Cardiac muscle cell (in vitro differentiated cells and primary cell): ENCODE measurements around the gene CFD. TPM values are rescaled to one million over a fixed set of nuclear protein-coding genes. Genes with fewer than 3 reads are reported as not detected.

Source experiments
- DNase-seq, 2 donors: peaks; one replicate each; pipeline versions ENCODE4 v3.0.0 to v3.0.0-alpha.2; 2010 to 2017; ENCODE audit warnings: low read depth in 1 of 2, low spot score in 1 of 2
- H3K27ac ChIP-seq: fragments of 200-600 bp; sonication (generic); 2 replicates; pipeline ENCODE4 v1.5.1; 2016
- H3K27me3 ChIP-seq: fragments of 200-600 bp; sonication (generic); 2 replicates; pipeline ENCODE4 v1.6.0; 2016; ENCODE audit warnings: control low read depth
- H3K36me3 ChIP-seq: fragments of 200-600 bp; sonication (generic); 2 replicates; pipeline ENCODE4 v1.5.1; 2016; ENCODE audit warnings: control low read depth
- H3K4me1 ChIP-seq: fragments of 200-600 bp; sonication (generic); 2 replicates; pipeline ENCODE4 v1.8.1; 2017; ENCODE audit warnings: low read depth, mild to moderate bottlenecking, mixed run types
- H3K4me3 ChIP-seq: fragments of 200-600 bp; sonication (generic); 2 replicates; pipeline ENCODE4 v1.5.1; 2016; ENCODE audit warnings: mild to moderate bottlenecking
- H3K9me3 ChIP-seq: fragments of 200-600 bp; sonication (generic); 2 replicates; pipeline ENCODE4 v1.5.1; 2017; ENCODE audit warnings: low read depth, mild to moderate bottlenecking, control low read depth
- CTCF ChIP-seq: IDR thresholded peaks from 2 replicates; pipeline ENCODE4 v1.5.1; 2012; ENCODE audit warnings: low read depth, mild to moderate bottlenecking, low read length
- polyA plus RNA-seq: library from polyadenylated mRNA; unstranded; fragments of >200 nt; fragmentation: Nextera tagmentation; extraction: Ambion mirVana; gene quantifications from 2 replicates; pipeline ENCODE4 v1.2.1, GENCODE V29; 2016
- total RNA-seq: library from RNA; depleted of rRNA; stranded (reverse); fragments of >200 nt; gene quantifications from 2 replicates; pipeline ENCODE4 v1.2.3, GENCODE V29; 2016

Gene CFD
- total and polyA plus RNA-seq, 2 experiments from 2014 or later, result 2.9 to 3.1 TPM

- H3K27me3 ChIP-seq, result no peaks in the 10 kb centered on the region
- no peaks in the 10 kb centered on the region for H3K9me3 ChIP-seq
- no peaks in the 10 kb centered on the region for H3K36me3 ChIP-seq
- no peaks in the 10 kb centered on the region for H3K4me1 ChIP-seq
- no peak for DNase-seq
- no peak for TF ChIP-seq CTCF
- no peak overlapping the region for H3K4me3 ChIP-seq
- H3K27ac ChIP-seq, result no peak overlapping the region
These were observed 47.9 kb downstream of the CFD start for GRCh38 chr19:907183-907853.

GRCh38 chr19:911197-912033, 52.0 kb downstream of the CFD start:
- H3K9me3 ChIP-seq, result no peaks in the 10 kb centered on the region
- no peak overlapping the region for H3K27ac ChIP-seq
- H3K27me3 ChIP-seq, result peaks cover 3% of the 10 kb centered on the region
- H3K36me3 ChIP-seq, result no peaks in the 10 kb centered on the region
- H3K4me3 ChIP-seq, result no peak overlapping the region
- no peaks in the 10 kb centered on the region for H3K4me1 ChIP-seq
- no peak for DNase-seq
- TF ChIP-seq CTCF, result no peak

- peak in 1 of 2 donors; percentile 42 for DNase-seq
- H3K4me3 ChIP-seq, result peak overlapping the region; percentile 97
- peaks cover 14% of the 10 kb centered on the region for H3K27me3 ChIP-seq
- H3K27ac ChIP-seq, result no peak overlapping the region
- no peaks in the 10 kb centered on the region for H3K4me1 ChIP-seq
- no peak for TF ChIP-seq CTCF
- no peaks in the 10 kb centered on the region for H3K9me3 ChIP-seq
- H3K36me3 ChIP-seq, result no peaks in the 10 kb centered on the region
These were observed 53.0 kb downstream of the CFD start for GRCh38 chr19:912181-913079.

Other genes starting within 250 kb of the CFD start
- gene POLRMT, start 226.1 kb upstream of the CFD start, total RNA-seq, result 82.6 and 121 TPM in 2 replicates
- gene POLRMT, start 226.1 kb upstream of the CFD start, polyA plus RNA-seq, result 103 and 120 TPM in 2 replicates
- not detected in 2 replicates for gene FGF22, start 219.8 kb upstream of the CFD start, total RNA-seq
- gene FGF22, start 219.8 kb upstream of the CFD start, polyA plus RNA-seq, result 0.92 TPM in 1 of 2 replicates, not detected in the other
- 76.6 and 78.5 TPM in 2 replicates for gene RNF126, start 196.4 kb upstream of the CFD start, total RNA-seq
- gene RNF126, start 196.4 kb upstream of the CFD start, polyA plus RNA-seq, result 88.7 and 92.1 TPM in 2 replicates
- gene FSTL3, start 183.3 kb upstream of the CFD start, total RNA-seq, result 44.4 and 46.9 TPM in 2 replicates
- 33.0 and 34.7 TPM in 2 replicates for gene FSTL3, start 183.3 kb upstream of the CFD start, polyA plus RNA-seq
- not detected in 2 replicates for gene PRSS57, start 164.2 kb upstream of the CFD start, total RNA-seq
- gene PRSS57, start 164.2 kb upstream of the CFD start, polyA plus RNA-seq, result 0.22 TPM in 1 of 2 replicates, not detected in the other
- gene PALM, start 150.7 kb upstream of the CFD start, total RNA-seq, result 63.5 and 105 TPM in 2 replicates
- gene PALM, start 150.7 kb upstream of the CFD start, polyA plus RNA-seq, result 23.0 and 33.0 TPM in 2 replicates
- 0.18 and 1.2 TPM in 2 replicates for gene MISP, start 108.6 kb upstream of the CFD start, total RNA-seq
- not detected in 2 replicates for gene MISP, start 108.6 kb upstream of the CFD start, polyA plus RNA-seq
- gene PTBP1, start 62.2 kb upstream of the CFD start, total RNA-seq, result 92.0 and 92.7 TPM in 2 replicates
- gene PTBP1, start 62.2 kb upstream of the CFD start, polyA plus RNA-seq, result 110 and 111 TPM in 2 replicates
- 70.8 and 88.2 TPM in 2 replicates for gene PLPPR3, start 37.7 kb upstream of the CFD start, total RNA-seq
- 65.7 and 92.9 TPM in 2 replicates for gene PLPPR3, start 37.7 kb upstream of the CFD start, polyA plus RNA-seq
- 1.4 and 5.7 TPM in 2 replicates for gene AZU1, start 31.8 kb upstream of the CFD start, total RNA-seq
- 1.5 and 5.6 TPM in 2 replicates for gene AZU1, start 31.8 kb upstream of the CFD start, polyA plus RNA-seq
- 0.60 TPM in 1 of 2 replicates, not detected in the other for gene PRTN3, start 18.7 kb upstream of the CFD start, total RNA-seq
- gene PRTN3, start 18.7 kb upstream of the CFD start, polyA plus RNA-seq, result 0.44 and 0.57 TPM in 2 replicates
- gene ELANE, start 7.4 kb upstream of the CFD start, total RNA-seq, result not detected in 2 replicates
- not detected in 2 replicates for gene ELANE, start 7.4 kb upstream of the CFD start, polyA plus RNA-seq
- gene MED16, start 33.5 kb downstream of the CFD start, total RNA-seq, result 61.9 and 67.2 TPM in 2 replicates
- gene MED16, start 33.5 kb downstream of the CFD start, polyA plus RNA-seq, result 104 and 145 TPM in 2 replicates
- not detected in 2 replicates for gene RNU6-9, start 33.8 kb downstream of the CFD start, total RNA-seq
- not detected in 2 replicates for gene RNU6-9, start 33.8 kb downstream of the CFD start, polyA plus RNA-seq
- 60.3 and 66.2 TPM in 2 replicates for gene R3HDM4, start 53.6 kb downstream of the CFD start, total RNA-seq
- 82.1 and 86.7 TPM in 2 replicates for gene R3HDM4, start 53.6 kb downstream of the CFD start, polyA plus RNA-seq
- gene KISS1R, start 57.7 kb downstream of the CFD start, total RNA-seq, result 0.46 and 1.2 TPM in 2 replicates
- gene KISS1R, start 57.7 kb downstream of the CFD start, polyA plus RNA-seq, result 1.9 and 3.2 TPM in 2 replicates
- 59.7 and 62.3 TPM in 2 replicates for gene ARID3A, start 66.4 kb downstream of the CFD start, total RNA-seq
- gene ARID3A, start 66.4 kb downstream of the CFD start, polyA plus RNA-seq, result 39.1 and 48.7 TPM in 2 replicates
- 136 and 143 TPM in 2 replicates for gene WDR18, start 124.7 kb downstream of the CFD start, total RNA-seq
- gene WDR18, start 124.7 kb downstream of the CFD start, polyA plus RNA-seq, result 241 and 262 TPM in 2 replicates
- gene GRIN3B, start 140.8 kb downstream of the CFD start, total RNA-seq, result 5.4 and 8.5 TPM in 2 replicates
- gene GRIN3B, start 140.8 kb downstream of the CFD start, polyA plus RNA-seq, result 3.0 and 4.9 TPM in 2 replicates
- gene TMEM259, start 161.5 kb downstream of the CFD start, total RNA-seq, result 228 and 370 TPM in 2 replicates
- 403 and 445 TPM in 2 replicates for gene TMEM259, start 161.5 kb downstream of the CFD start, polyA plus RNA-seq
- not detected in 2 replicates for gene RNU6-2, start 161.9 kb downstream of the CFD start, total RNA-seq
- gene RNU6-2, start 161.9 kb downstream of the CFD start, polyA plus RNA-seq, result not detected in 2 replicates
- gene CNN2, start 166.9 kb downstream of the CFD start, total RNA-seq, result 158 TPM in 2 replicates
- gene CNN2, start 166.9 kb downstream of the CFD start, polyA plus RNA-seq, result 183 and 185 TPM in 2 replicates
- gene ABCA7, start 180.4 kb downstream of the CFD start, total RNA-seq, result 43.6 and 44.0 TPM in 2 replicates
- gene ABCA7, start 180.4 kb downstream of the CFD start, polyA plus RNA-seq, result 36.8 and 60.4 TPM in 2 replicates
- gene ARHGAP45, start 207.5 kb downstream of the CFD start, total RNA-seq, result 88.6 and 133 TPM in 2 replicates
- 39.3 and 67.5 TPM in 2 replicates for gene ARHGAP45, start 207.5 kb downstream of the CFD start, polyA plus RNA-seq
- gene POLR2E, start 235.7 kb downstream of the CFD start, total RNA-seq, result 371 and 410 TPM in 2 replicates
- gene POLR2E, start 235.7 kb downstream of the CFD start, polyA plus RNA-seq, result 409 and 487 TPM in 2 replicates
- 759 and 903 TPM in 2 replicates for gene GPX4, start 244.3 kb downstream of the CFD start, total RNA-seq
- gene GPX4, start 244.3 kb downstream of the CFD start, polyA plus RNA-seq, result 826 and 860 TPM in 2 replicates